CD4-positive, CD25-positive, alpha-beta regulatory T cell (primary cell): ENCODE data around the gene LSM12. TPM values are rescaled to one million over a fixed set of nuclear protein-coding genes. Genes with fewer than 3 reads are reported as not detected.

Source experiments
- ATAC-seq, 2 donors: fragments of 150-1000 bp; cut with Tn5 transposase; one replicate each; pipeline ENCODE4 v1.10.0; 2021; ENCODE audit warnings: low read depth in 2 of 2, moderate number of reproducible peaks in 2 of 2, moderate library complexity in 1 of 2
- DNase-seq, 3 donors: peaks; one replicate each; pipeline versions ENCODE4 v3.0.0 to v3.0.0-alpha.2; 2012 to 2022; ENCODE audit warnings: mixed read lengths in 1 of 3
- H3K27ac ChIP-seq: one replicate; pipeline ENCODE4 v1.7.0; 2013; ENCODE audit warnings: mild to moderate bottlenecking, low read length; ENCODE audit not compliant: insufficient read depth, poor library complexity, severe bottlenecking
- H3K27me3 ChIP-seq: one replicate; pipeline ENCODE4 v1.7.0; 2013; ENCODE audit warnings: low read length; ENCODE audit not compliant: control insufficient read depth, insufficient read depth
- H3K36me3 ChIP-seq: one replicate; pipeline ENCODE4 v1.7.0; 2013; ENCODE audit warnings: mild to moderate bottlenecking, low read length, moderate library complexity; ENCODE audit not compliant: control insufficient read depth, insufficient read depth
- H3K4me1 ChIP-seq: 2 replicates; pipeline ENCODE4 v1.7.0; 2013; ENCODE audit warnings: mild to moderate bottlenecking, low read length; ENCODE audit not compliant: insufficient read depth, control insufficient read depth, poor library complexity, severe bottlenecking
- H3K4me3 ChIP-seq: one replicate; pipeline ENCODE4 v1.7.0; 2013; ENCODE audit warnings: low read depth, mild to moderate bottlenecking, low read length, moderate library complexity
- H3K9me3 ChIP-seq, 2 experiments: 1 replicate in 1 of 2; 2 replicates in 1 of 2; pipeline ENCODE4 v1.7.0; 2013; ENCODE audit warnings: low read length in 2 of 2, mild to moderate bottlenecking in 1 of 2, moderate library complexity in 1 of 2; ENCODE audit not compliant: control insufficient read depth in 2 of 2
- H3K27ac Mint-ChIP-seq, 3 donors: one replicate each; pipeline ENCODE4 v1.8.0; 2020 to 2022; ENCODE audit warnings: mild to moderate bottlenecking in 3 of 3, mixed read lengths in 3 of 3, moderate library complexity in 2 of 3
- H3K27me3 Mint-ChIP-seq: one replicate; pipeline ENCODE4 v1.8.0; 2022; ENCODE audit warnings: mild to moderate bottlenecking, mixed read lengths
- H3K36me3 Mint-ChIP-seq: one replicate; pipeline ENCODE4 v1.8.0; 2020; ENCODE audit warnings: mixed read lengths
- H3K4me1 Mint-ChIP-seq, 4 donors: one replicate each; pipeline ENCODE4 v1.8.0; 2020 to 2022; ENCODE audit warnings: mixed read lengths in 4 of 4, mild to moderate bottlenecking in 1 of 4
- H3K4me3 Mint-ChIP-seq, 4 donors: one replicate each; pipeline ENCODE4 v1.8.0; 2020 to 2022; ENCODE audit warnings: mild to moderate bottlenecking in 4 of 4, mixed read lengths in 4 of 4, moderate library complexity in 3 of 4
- H3K9me3 Mint-ChIP-seq, 7 donors: one replicate each; pipeline ENCODE4 v1.8.0; 2020 to 2022; ENCODE audit warnings: mixed read lengths in 7 of 7, mild to moderate bottlenecking in 3 of 7, moderate library complexity in 2 of 7
- polyA plus RNA-seq, 4 donors: library from polyadenylated mRNA; unstranded; fragments of 300-500 nt; fragmentation: Illumina TruSeq; gene quantifications; one replicate each; pipeline ENCODE4 v1.2.3, GENCODE V29; 2021
- total RNA-seq: library from RNA; stranded (reverse); gene quantifications from one replicate; pipeline ENCODE4 v1.2.3, GENCODE V29; 2022

The LSM12 gene
- total and polyA plus RNA-seq, 5 donors from 2014 or later: 42.6 to 83.7 (median 71.9) TPM

- Mint-ChIP-seq H3K27me3 (peaks cover 6% of the 10 kb centered on the region), H3K4me3 (peak overlapping the region in 1 of 4 donors; percentile 73), H3K4me1 (peaks cover 6 to 39% (median 17%) of the 10 kb centered on the region in 4 donors), H3K27ac (no peak overlapping the region), H3K36me3 (peaks cover 14% of the 10 kb centered on the region), H3K9me3 (no peaks in the 10 kb centered on the region)
- no peak for ATAC-seq
- DNase-seq: no peak
- H3K9me3 ChIP-seq: no peaks in the 10 kb centered on the region
- no peak overlapping the region for H3K27ac ChIP-seq
- H3K36me3 ChIP-seq: peaks cover 2% of the 10 kb centered on the region
- H3K4me1 ChIP-seq: peaks cover 34% of the 10 kb centered on the region
- H3K27me3 ChIP-seq: no peaks in the 10 kb centered on the region
- H3K4me3 ChIP-seq: no peak overlapping the region
These were observed 54.6 kb downstream of the LSM12 start for GRCh38 chr17:44011876-44012275.

DNA sequence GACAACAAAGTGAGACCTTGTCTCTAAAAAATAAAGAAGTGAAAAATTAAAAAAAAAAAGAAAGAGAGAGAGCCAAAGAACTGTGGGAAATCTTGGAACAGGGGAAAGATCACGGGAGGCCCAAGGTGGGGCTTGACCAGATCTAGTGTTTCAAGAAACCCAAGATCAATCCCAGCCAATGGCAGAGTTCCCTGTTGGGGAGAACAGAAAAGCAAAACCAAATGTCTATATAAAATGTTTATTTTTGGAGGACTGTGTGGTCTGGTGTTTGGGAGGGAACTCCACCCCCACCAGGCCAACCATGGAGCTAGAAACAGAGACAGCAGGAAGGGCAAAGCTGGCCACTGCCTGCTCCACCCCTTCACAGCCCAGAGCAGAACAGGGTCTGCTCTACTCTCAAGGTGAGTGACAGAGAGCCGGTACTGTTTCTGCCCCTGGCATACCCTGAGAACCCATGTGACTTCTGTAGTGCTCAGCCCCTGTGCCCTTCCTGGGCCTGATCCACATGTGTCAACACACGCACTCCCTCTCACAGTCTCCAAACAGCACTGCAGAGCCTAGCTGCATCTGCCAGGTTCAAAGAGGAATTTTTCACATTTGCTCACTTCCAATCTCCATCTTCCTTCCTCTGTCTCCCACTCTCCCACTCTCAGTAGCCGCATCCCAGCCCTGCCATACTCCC, 55.4 kb downstream of the LSM12 start:
- Histone ChIP-seq H3K27ac (no peak overlapping the region), H3K9me3 (no peaks in the 10 kb centered on the region), H3K27me3 (no peaks in the 10 kb centered on the region), H3K36me3 (peaks cover 2% of the 10 kb centered on the region), H3K4me1 (peaks cover 40% of the 10 kb centered on the region), H3K4me3 (no peak overlapping the region)
- H3K9me3 Mint-ChIP-seq: no peaks in the 10 kb centered on the region
- DNase-seq (no peak), ATAC-seq (no peak)
- peaks cover 6 to 46% (median 23%) of the 10 kb centered on the region in 4 donors for H3K4me1 Mint-ChIP-seq
- peak overlapping the region in 3 of 4 donors; percentile 53 to 85 (median 83) for H3K4me3 Mint-ChIP-seq
- H3K27ac Mint-ChIP-seq: peak overlapping the region in 1 of 3 donors; percentile 28
- peaks cover 13% of the 10 kb centered on the region for H3K27me3 Mint-ChIP-seq
- peaks cover 14% of the 10 kb centered on the region for H3K36me3 Mint-ChIP-seq

DNA sequence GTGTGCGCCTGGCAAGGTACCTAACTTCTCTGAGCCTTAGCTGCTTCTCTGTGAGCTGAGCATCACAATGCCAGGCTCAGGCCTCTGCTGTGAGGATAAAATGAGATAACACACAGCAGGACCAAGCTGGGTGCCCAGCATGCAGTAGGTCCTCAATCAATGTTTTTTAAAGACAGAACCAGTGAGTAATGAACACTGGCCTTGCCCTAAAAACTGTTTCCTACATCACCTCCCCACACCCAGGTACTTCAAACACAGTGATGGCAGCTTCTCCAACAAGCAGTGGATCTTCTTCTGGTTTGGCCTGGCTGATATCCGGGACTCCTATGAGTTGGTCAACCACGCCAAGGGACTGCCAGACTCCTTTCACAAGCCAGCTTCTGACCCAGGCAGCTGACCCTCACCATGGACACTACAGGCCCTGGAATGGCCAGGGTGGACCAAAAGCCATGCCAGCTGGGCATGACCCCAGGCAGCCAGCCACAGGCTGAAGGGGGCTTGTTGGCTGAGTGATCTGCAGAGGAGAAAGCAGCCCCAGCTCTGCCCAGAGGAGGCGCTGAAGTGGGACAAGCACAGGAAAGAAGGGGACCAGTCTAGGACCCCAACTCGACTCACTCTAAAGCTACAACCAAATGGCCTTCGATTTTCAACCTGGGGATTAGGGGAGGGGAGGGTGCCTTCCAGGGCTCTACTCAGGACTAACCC, 58.1 kb downstream of the LSM12 start:
- Histone ChIP-seq H3K4me3 (peak overlapping the region; percentile 81), H3K27ac (no peak overlapping the region), H3K4me1 (peaks cover 44% of the 10 kb centered on the region), H3K9me3 (no peaks in the 10 kb centered on the region), H3K36me3 (peaks cover 2% of the 10 kb centered on the region), H3K27me3 (no peaks in the 10 kb centered on the region)
- peaks cover 0 to 43% (median 18%) of the 10 kb centered on the region in 4 donors for H3K4me1 Mint-ChIP-seq
- peak in 1 of 3 donors; percentile 6 for DNase-seq
- peak overlapping the region; percentile 83 to 94 (median 92) for H3K4me3 Mint-ChIP-seq
- ATAC-seq: no peak
- H3K36me3 Mint-ChIP-seq: peaks cover 10% of the 10 kb centered on the region
- H3K9me3 Mint-ChIP-seq: no peaks in the 10 kb centered on the region
- peaks cover 33% of the 10 kb centered on the region for H3K27me3 Mint-ChIP-seq
- peak overlapping the region in 2 of 3 donors; percentile 18 to 79 for H3K27ac Mint-ChIP-seq

GRCh38 chr17:44007346-44008204, 58.9 kb downstream of the LSM12 start:
- no peak for ATAC-seq
- peak in 1 of 3 donors; percentile 43 for DNase-seq
- peak overlapping the region; percentile 91 to 94 (median 92) for H3K4me3 Mint-ChIP-seq
- Histone ChIP-seq H3K36me3 (peaks cover 2% of the 10 kb centered on the region), H3K4me1 (peaks cover 44% of the 10 kb centered on the region), H3K9me3 (no peaks in the 10 kb centered on the region), H3K27ac (no peak overlapping the region), H3K27me3 (no peaks in the 10 kb centered on the region), H3K4me3 (peak overlapping the region; percentile 81)
- peaks cover 10% of the 10 kb centered on the region for H3K36me3 Mint-ChIP-seq
- peaks cover 35% of the 10 kb centered on the region for H3K27me3 Mint-ChIP-seq
- H3K9me3 Mint-ChIP-seq: no peaks in the 10 kb centered on the region
- peak overlapping the region in 2 of 3 donors; percentile 26 to 79 for H3K27ac Mint-ChIP-seq
- H3K4me1 Mint-ChIP-seq: peaks cover 0 to 40% (median 18%) of the 10 kb centered on the region in 4 donors

- H3K27ac Mint-ChIP-seq: peak overlapping the region; percentile 79 to 86 (median 86)
- ATAC-seq (peak; percentile 85 to 88), DNase-seq (peak; percentile 86 to 98 (median 98))
- Histone ChIP-seq H3K4me3 (peak overlapping the region; percentile 81), H3K4me1 (peaks cover 44% of the 10 kb centered on the region), H3K36me3 (no peaks in the 10 kb centered on the region), H3K27ac (peak overlapping the region; percentile 23), H3K27me3 (no peaks in the 10 kb centered on the region), H3K9me3 (no peaks in the 10 kb centered on the region)
- H3K27me3 Mint-ChIP-seq: peaks cover 35% of the 10 kb centered on the region
- peaks cover 10% of the 10 kb centered on the region for H3K36me3 Mint-ChIP-seq
- no peaks in the 10 kb centered on the region for H3K9me3 Mint-ChIP-seq
- peaks cover 0 to 38% (median 18%) of the 10 kb centered on the region in 4 donors for H3K4me1 Mint-ChIP-seq
- H3K4me3 Mint-ChIP-seq: peak overlapping the region; percentile 91 to 94 (median 92)
These were observed 59.7 kb downstream of the LSM12 start for GRCh38 chr17:44006598-44007345.

DNA sequence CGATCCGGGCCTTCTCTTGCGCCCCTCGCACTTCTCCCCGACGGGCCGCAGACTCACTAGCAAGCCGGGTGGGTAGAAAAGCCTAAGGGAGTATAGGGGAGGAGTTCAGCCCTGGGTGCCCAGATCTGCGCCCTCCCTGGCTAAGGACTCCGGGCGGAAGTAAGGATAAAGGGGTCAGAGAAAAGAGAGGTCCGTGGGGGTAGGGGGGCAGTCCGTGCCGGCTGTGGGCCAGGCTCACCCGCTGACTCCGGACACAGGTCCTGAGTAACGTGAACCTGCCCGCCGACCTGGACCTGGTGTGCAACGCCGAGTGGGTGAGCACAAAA, 60.2 kb downstream of the LSM12 start:
- Mint-ChIP-seq H3K4me1 (peaks cover 0 to 33% (median 18%) of the 10 kb centered on the region in 4 donors), H3K9me3 (no peaks in the 10 kb centered on the region), H3K36me3 (peaks cover 6% of the 10 kb centered on the region), H3K27ac (peak overlapping the region; percentile 79 to 87 (median 86)), H3K4me3 (peak overlapping the region; percentile 91 to 94 (median 92)), H3K27me3 (peaks cover 35% of the 10 kb centered on the region)
- H3K27ac ChIP-seq: peak overlapping the region; percentile 23
- peak; percentile 5 to 10 for ATAC-seq
- DNase-seq: peak in 1 of 3 donors; percentile 35
- H3K36me3 ChIP-seq: no peaks in the 10 kb centered on the region
- no peaks in the 10 kb centered on the region for H3K9me3 ChIP-seq
- peaks cover 44% of the 10 kb centered on the region for H3K4me1 ChIP-seq
- no peaks in the 10 kb centered on the region for H3K27me3 ChIP-seq
- peak overlapping the region; percentile 81 for H3K4me3 ChIP-seq
